Measurements from ENCODE around the gene CORT. TPM values are rescaled to one million over a fixed set of nuclear protein-coding genes. Genes with fewer than 3 reads are reported as not detected.

CORT gene
- polyA plus RNA-seq, 1 experiment: not detected

GRCh38 chr1:10432910-10433700 lies 16.7 kb upstream of the CORT start:
- H3K36me3 ChIP-seq (ENCODE audit: control insufficient read depth, insufficient read depth, low read length): no peaks in the 10 kb centered on the region
- ChIA-PET CTCF (interaction anchor here (0.6 to 9.1 kb wide), 3 partner anchors 55 to 168 kb away, joined by 3 to 180 read pairs (median 3); no protein-coding TSS in a partner anchor), POLR2A (no interaction called here)
- no peak for TF ChIP-seq CTCF (IDR thresholded peaks at IDR 0.05; ENCODE audit: insufficient read depth, low read depth, low read length)
- H3K4me3 ChIP-seq (ENCODE audit: low read depth, low read length): no peak overlapping the region
- no peak for DNase-seq (ENCODE audit: low read depth)
- H3K27me3 ChIP-seq (ENCODE audit: control insufficient read depth, insufficient read depth, low read length): no peaks in the 10 kb centered on the region

GRCh38 chr1:10433790-10434189 lies 16.0 kb upstream of the CORT start:
- no peak for TF ChIP-seq CTCF (IDR thresholded peaks at IDR 0.05; ENCODE audit: insufficient read depth, low read depth, low read length)
- POLR2A ChIA-PET: no interaction called here
- Histone ChIP-seq H3K4me3 (ENCODE audit: low read depth, low read length) (no peak overlapping the region), H3K36me3 (ENCODE audit: control insufficient read depth, insufficient read depth, low read length) (no peaks in the 10 kb centered on the region), H3K27me3 (ENCODE audit: control insufficient read depth, insufficient read depth, low read length) (no peaks in the 10 kb centered on the region)
- DNase-seq (ENCODE audit: low read depth): no peak
- CTCF ChIA-PET: interaction anchor here (9.1 kb wide), 1 partner anchor 59 kb away, joined by 180 read pairs; no protein-coding TSS in a partner anchor

GRCh38 chr1:10434590-10434989 lies 15.2 kb upstream of the CORT start:
- Histone ChIP-seq H3K4me3 (ENCODE audit: low read depth, low read length) (no peak overlapping the region), H3K36me3 (ENCODE audit: control insufficient read depth, insufficient read depth, low read length) (no peaks in the 10 kb centered on the region), H3K27me3 (ENCODE audit: control insufficient read depth, insufficient read depth, low read length) (no peaks in the 10 kb centered on the region)
- CTCF ChIA-PET: interaction anchor here (9.1 kb wide), 1 partner anchor 58 kb away, joined by 180 read pairs; no protein-coding TSS in a partner anchor
- TF ChIP-seq CTCF (IDR thresholded peaks at IDR 0.05; ENCODE audit: insufficient read depth, low read depth, low read length): no peak
- POLR2A ChIA-PET: no interaction called here
- no peak for DNase-seq (ENCODE audit: low read depth)

- H3K36me3 ChIP-seq (ENCODE audit: control insufficient read depth, insufficient read depth, low read length): no peaks in the 10 kb centered on the region
- TF ChIP-seq CTCF (IDR thresholded peaks at IDR 0.05; ENCODE audit: insufficient read depth, low read depth, low read length): no peak
- ChIA-PET CTCF (interaction anchor here (0.7 kb wide), 1 partner anchor 113 kb away, joined by 4 read pairs; no protein-coding TSS in a partner anchor), POLR2A (interaction anchor here (0.6 kb wide), 1 partner anchor 263 kb away, joined by 3 read pairs; no protein-coding TSS in a partner anchor)
- no peaks in the 10 kb centered on the region for H3K27me3 ChIP-seq (ENCODE audit: control insufficient read depth, insufficient read depth, low read length)
- H3K4me3 ChIP-seq (ENCODE audit: low read depth, low read length): no peak overlapping the region
- no peak for DNase-seq (ENCODE audit: low read depth)
Observed at GRCh38 chr1:10437052-10437451, 12.8 kb upstream of the CORT start.

- CTCF ChIA-PET: interaction anchor here (0.5 kb wide), 1 partner anchor 16 kb away, joined by 3 read pairs; no protein-coding TSS in a partner anchor
- Histone ChIP-seq H3K4me3 (ENCODE audit: low read depth, low read length) (no peak overlapping the region), H3K36me3 (ENCODE audit: control insufficient read depth, insufficient read depth, low read length) (no peaks in the 10 kb centered on the region), H3K27me3 (ENCODE audit: control insufficient read depth, insufficient read depth, low read length) (no peaks in the 10 kb centered on the region)
- DNase-seq (ENCODE audit: low read depth): no peak
- TF ChIP-seq CTCF (IDR thresholded peaks at IDR 0.05; ENCODE audit: insufficient read depth, low read depth, low read length): no peak
- POLR2A ChIA-PET: no interaction called here
Observed at GRCh38 chr1:10438677-10439163, 11.1 kb upstream of the CORT start.
